Measurements from ENCODE around the gene PITPNM3. TPM values are rescaled to one million over a fixed set of nuclear protein-coding genes. Genes with fewer than 3 reads are reported as not detected.

Gene PITPNM3
- total RNA-seq, 1 donor from 2014 or later: 1.3 TPM

GRCh38 chr17:6523809-6524355, 32.5 kb downstream of the PITPNM3 start:
- no peak for TF ChIP-seq CTCF (conservative IDR thresholded peaks at IDR 0.05; ENCODE audit: low read depth, low read length)
- no peak overlapping the region for H3K4me3 ChIP-seq (ENCODE audit: low read depth, low read length)
- no peak for DNase-seq (ENCODE audit: low read depth)

GRCh38 chr17:6523330-6523729, 33.0 kb downstream of the PITPNM3 start:
- peak; percentile 78 for DNase-seq (ENCODE audit: low read depth)
- H3K4me3 ChIP-seq (ENCODE audit: low read depth, low read length): no peak overlapping the region
- no peak for TF ChIP-seq CTCF (conservative IDR thresholded peaks at IDR 0.05; ENCODE audit: low read depth, low read length)

GRCh38 chr17:6521586-6521985, 34.8 kb downstream of the PITPNM3 start:
- no peak for TF ChIP-seq CTCF (conservative IDR thresholded peaks at IDR 0.05; ENCODE audit: low read depth, low read length)
- no peak for DNase-seq (ENCODE audit: low read depth)

GRCh38 chr17:6517062-6517461, 39.3 kb downstream of the PITPNM3 start:
- no peak for TF ChIP-seq CTCF (conservative IDR thresholded peaks at IDR 0.05; ENCODE audit: low read depth, low read length)
- H3K4me3 ChIP-seq (ENCODE audit: low read depth, low read length): no peak overlapping the region

More at GRCh38 chr17:6521586-6521985, 34.8 kb downstream of the PITPNM3 start:
- H3K4me3 ChIP-seq (ENCODE audit: low read depth, low read length): no peak overlapping the region

GRCh38 chr17:6514371-6514770, 42.0 kb downstream of the PITPNM3 start:
- H3K4me3 ChIP-seq (ENCODE audit: low read depth, low read length): no peak overlapping the region
- TF ChIP-seq CTCF (conservative IDR thresholded peaks at IDR 0.05; ENCODE audit: low read depth, low read length): no peak
- no peak for DNase-seq (ENCODE audit: low read depth)

More at GRCh38 chr17:6517062-6517461, 39.3 kb downstream of the PITPNM3 start:
- DNase-seq (ENCODE audit: low read depth): no peak

- no peak for DNase-seq (ENCODE audit: low read depth)
- TF ChIP-seq CTCF (conservative IDR thresholded peaks at IDR 0.05; ENCODE audit: low read depth, low read length): no peak
- no peak overlapping the region for H3K4me3 ChIP-seq (ENCODE audit: low read depth, low read length)
Observed at GRCh38 chr17:6512552-6512951, 43.8 kb downstream of the PITPNM3 start.

GRCh38 chr17:6510321-6510977, 45.9 kb downstream of the PITPNM3 start:
- no peak overlapping the region for H3K4me3 ChIP-seq (ENCODE audit: low read depth, low read length)
- no peak for DNase-seq (ENCODE audit: low read depth)
- TF ChIP-seq CTCF (conservative IDR thresholded peaks at IDR 0.05; ENCODE audit: low read depth, low read length): no peak
